Breast epithelium (tissue), 3 donors: Measurements from ENCODE around the gene STAC2.

Experiments
- CTCF ChIP-seq, 3 donors: fragments of 450-650 bp; IDR thresholded peaks; one replicate each; pipeline ENCODE4 v1.5.1; 2016 to 2017; ENCODE audit warnings: antibody characterized with exemption in 3 of 3, mild to moderate bottlenecking in 3 of 3, moderate library complexity in 3 of 3
- POLR2A ChIP-seq: fragments of 450-650 bp; IDR thresholded peaks from one replicate; pipeline ENCODE4 v1.6.1; 2016; ENCODE audit warnings: antibody characterized with exemption, mild to moderate bottlenecking, moderate library complexity

GRCh38 chr17:39270923-39271322, 45.2 kb upstream of the STAC2 start:
- no peak for TF ChIP-seq POLR2A
- no peak for TF ChIP-seq CTCF (IDR thresholded peaks at IDR 0.05)
